NCI-H1694 (cell line): ENCODE measurements around the gene PRKAR1B.
A peak's percentile ranks its signal among the peaks of the same experiment; 100 is the strongest.

ENCODE experiments used
- DNase-seq: peaks from one replicate; lab custom pipeline; 2025; lab: John Stamatoyannopoulos, UW

Gene PRKAR1B

DNA sequence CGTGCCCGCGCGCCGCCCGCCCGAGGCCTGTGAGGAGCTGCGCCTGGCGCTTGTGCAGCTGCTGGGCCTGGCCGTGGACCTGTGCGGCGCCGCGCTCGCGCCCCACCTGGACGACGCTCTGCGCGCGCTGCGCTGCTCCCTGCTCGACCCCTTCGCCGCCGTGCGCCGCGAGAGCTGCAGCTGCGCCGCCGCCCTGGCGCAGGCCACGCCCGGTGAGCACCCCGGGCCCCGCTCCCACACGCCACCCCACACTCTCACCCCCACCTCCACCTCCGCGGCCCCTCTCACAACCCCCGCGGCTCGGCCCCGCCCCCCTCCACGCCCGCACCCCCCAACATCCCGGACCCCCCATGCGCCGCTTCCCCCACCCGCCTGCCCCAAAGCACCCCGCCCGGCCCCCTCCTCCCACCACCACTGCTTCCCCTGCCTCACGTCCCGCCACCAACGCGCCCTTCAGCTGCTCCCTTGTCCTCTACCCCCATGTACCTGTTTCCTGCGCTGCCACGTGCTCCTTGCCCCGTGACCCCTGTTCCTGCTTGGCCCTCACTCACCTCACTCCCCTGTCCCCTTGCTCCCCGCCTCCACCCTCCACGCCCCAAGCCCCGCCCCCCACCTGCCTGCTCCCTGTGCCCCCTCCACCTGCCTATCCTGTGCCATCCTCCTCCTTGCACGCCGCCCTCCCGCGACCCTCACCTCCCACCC is at the start of gene PRKAR1B:
Gene PRKAR1B, minus strand, starts transcription at position 178 of the 702 bp plus-strand sequence. CDS start 15,776 bp downstream, outside the sequence.
- DNase-seq, result no peak

DNA sequence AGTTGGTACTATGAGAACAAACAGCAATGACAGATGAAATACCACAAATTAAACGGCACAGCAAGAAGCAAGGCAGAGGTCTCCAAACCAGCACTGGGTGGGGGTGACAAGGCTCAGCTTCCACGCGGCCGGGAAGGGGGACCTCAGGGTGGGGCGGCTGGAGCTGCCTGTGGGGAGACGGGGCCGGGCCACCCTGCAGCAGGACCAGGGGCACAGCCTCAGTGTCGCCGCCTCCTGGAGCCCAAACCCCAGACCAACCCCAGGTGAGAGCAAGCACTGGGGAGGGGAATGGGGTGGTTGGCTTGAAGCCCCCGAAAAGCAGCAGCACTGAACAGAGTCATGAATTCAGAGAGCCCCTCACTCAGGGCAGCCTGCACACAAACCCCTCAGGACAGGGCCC is 49.3 kb upstream of the PRKAR1B start:
- no peak for DNase-seq

DNA sequence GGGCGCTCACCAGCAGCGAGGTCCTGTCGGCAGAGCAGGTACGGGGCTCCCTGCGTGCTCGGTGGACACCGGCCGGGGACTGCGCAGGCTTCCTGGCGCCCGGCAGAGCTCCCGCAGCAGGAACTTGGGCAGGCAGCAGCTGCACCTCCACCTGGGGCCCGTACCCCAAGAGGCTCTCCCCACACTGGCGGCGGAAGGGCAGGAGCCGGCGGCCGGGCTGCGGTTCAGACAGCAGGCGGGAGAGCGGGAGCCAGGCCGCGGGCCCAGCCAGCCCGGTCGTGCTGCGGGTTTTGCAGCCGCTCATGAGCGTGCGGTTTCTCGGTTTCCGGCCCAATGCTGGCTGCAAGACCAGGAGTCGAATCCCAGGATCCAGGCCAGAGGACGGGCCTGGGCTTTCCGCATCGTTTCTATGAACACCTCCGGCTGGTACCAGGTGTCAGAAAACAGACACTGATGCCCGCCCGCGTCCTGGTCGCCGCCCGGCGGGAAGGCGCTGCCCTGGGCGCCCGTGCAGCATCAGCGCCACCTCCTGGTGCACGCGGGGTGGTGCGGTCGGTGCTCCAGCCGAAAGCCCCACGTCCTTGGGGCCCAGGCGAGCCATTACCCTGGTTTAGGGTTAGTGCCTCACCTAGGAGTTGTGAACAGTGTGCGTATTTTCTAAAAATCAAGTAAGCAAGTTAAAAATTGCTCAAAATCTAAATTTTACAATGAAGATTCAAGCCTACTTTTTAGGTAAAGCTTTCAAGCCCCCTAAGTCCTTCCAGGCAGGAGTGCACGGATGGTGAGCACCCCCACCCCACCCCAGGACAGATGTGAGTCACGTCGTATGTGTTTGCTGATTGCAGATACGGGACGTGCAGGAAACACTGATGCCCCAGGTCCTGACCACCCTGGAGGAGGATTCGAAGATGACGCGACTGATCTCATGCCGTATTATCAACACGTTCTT is 47.4 kb upstream of the PRKAR1B start:
- DNase-seq, result peak; percentile 18

DNA sequence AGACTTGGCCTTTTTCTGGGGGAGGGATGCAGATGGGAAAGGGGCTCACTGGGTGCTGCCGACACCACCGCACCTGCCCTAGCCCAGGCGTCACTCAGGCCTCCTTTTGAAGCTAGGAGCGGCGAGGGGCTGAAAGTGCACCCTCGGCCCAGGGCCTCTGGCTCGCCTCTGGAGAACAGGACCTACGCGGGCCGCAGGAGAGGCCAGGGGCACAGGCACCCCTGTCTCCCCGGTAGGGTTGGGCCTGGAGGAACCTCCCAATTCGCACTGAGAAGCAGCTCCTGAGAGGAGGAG is 46.5 kb upstream of the PRKAR1B start:
- DNase-seq, result no peak

DNA sequence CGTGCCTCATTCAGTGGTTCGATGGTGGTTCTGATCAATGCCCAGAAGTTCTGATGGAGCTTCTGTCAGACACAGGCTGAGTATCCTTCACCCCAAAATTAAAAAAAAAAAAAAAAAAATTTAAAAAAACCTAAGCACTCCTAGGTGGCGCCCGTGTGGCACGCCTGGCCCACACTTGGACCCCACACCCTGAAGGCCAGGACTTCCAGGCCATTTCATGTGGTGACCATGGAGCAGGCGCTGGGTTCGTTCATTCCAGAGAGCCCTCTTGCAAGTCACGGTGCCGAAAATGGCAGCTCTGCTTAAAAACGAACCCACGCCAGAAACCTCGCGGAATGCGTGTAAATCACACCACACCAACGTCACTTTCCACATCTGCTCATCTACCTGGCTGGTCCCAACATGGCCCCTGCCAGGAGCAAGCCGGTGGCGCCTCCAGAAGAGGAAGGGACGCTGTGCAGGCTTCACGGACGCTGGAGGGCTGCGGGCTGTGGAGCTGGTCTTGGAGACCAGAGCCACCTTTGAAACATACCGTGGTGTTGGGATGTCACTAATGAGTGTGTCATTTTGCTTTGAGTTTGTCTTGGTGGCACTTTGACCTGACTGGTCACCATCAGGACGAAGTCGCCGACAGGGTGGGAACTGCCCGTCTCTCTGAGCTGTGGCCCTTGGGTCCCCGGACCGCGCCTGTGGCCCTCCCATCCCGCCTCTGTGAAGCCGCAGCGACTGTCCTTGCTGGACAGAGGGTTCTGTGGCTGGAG is 46.0 kb upstream of the PRKAR1B start:
- no peak for DNase-seq

DNA sequence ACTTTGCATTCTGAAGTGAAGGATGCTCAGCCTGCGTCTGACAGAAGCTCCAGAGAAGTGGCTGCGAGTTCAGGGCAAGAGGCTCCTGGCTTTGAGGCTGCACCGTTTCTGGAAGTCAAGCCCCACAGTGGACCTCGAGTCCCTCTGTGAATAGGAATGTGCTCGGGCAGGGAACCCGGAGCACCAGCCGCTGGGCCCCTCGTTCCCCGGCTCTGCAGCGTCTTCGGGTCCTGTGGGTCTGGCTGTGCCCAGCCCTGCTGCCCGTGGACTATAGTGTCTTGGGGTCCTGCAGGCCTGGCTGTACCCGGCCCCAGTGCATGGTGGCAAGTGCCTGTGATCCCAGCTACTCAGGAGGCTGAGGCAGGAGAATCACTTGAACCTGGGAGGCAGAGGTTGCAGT is 45.3 kb upstream of the PRKAR1B start:
- DNase-seq, result no peak

DNA sequence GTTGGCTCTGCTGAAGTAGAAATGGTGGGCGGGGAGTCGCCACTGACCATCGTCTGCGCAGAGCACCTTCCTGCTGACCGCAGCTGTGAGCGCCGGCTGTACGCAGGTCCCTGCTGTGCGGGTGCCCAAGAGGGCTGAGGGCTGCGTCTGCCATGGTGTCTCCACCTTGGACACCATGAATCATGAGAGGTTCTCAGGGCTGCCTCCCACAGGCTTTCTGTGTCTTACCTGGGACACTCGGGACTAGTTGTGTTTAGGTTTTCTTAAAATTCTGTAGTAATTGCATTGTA is 44.9 kb upstream of the PRKAR1B start:
- DNase-seq, result no peak

DNA sequence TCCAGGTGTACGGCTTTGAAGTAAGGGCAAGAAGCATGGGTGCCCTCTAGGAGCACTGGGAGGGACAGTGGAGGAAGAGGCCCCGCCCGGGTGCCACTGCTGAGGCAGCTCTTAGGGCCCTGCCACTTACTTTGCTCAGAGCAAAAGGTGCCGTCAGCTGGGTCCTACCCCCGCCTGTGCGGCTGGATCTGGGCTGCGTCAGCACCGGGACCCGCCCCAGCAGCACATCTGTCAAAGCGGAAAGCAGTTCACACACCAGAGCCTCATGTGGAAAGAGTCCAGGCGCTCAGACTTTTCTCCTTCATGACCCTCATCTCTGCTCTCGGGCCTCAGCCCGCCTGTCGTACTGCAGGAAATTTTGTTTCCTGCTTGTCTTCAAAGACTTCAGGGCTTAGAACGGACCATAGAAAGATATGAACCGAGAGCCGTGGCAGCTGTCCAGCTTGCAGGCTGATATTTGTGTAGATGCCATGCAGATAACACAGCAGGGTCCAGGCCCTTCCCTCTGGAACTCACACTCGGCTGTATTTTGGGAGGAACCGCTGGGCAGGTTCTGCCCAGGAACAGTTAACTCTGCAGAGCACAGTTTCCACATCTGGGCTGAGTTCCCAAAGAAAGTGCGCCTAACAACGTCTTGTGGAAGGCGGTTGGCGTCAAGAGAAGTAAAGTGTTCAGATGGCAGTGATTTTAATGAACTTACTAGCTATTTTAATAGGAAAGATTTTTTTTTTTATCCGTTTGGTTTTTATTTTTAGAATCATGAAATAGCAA is 44.3 kb upstream of the PRKAR1B start:
- DNase-seq, result no peak

DNA sequence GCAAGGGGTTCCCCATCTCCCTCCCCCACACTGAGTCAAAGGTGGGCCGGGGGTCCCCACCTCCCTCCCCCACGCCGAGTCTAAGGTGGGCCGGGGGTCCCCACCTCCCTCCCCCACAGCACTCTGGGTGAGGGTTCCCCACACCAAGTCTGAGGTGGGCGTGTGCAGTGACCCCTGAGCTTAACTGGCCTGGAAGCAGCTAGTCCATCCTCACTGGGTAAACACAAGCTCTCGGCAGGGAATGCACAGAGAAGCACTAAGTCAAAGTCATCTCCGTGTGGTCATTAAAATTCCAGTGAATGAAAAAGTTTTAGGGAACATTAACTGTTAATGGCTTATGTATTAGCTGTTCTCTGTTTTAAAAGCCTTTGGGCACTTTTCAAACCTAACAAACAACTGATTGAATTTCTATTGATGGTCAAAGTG is 43.7 kb upstream of the PRKAR1B start:
- no peak for DNase-seq

DNA sequence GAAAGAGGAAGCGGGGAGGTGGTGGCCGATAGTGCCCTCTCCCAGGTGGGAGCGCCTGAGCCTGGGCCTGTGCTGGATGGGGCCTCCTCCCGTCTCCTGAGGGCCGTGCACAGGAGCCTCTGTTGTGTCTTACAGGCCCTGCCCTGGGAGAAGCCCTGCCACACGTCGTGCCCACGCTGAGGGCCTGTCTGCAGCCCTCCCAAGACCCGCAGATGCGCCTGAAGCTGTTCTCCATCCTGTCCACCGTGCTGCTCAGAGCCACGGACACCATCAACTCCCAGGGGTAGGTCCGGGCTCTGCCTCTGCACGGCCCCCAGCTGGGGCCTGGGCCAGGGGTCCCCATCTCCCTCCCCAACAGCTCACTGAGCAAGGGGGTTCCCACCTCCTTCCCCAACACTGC is 43.3 kb upstream of the PRKAR1B start:
- DNase-seq, result no peak

DNA sequence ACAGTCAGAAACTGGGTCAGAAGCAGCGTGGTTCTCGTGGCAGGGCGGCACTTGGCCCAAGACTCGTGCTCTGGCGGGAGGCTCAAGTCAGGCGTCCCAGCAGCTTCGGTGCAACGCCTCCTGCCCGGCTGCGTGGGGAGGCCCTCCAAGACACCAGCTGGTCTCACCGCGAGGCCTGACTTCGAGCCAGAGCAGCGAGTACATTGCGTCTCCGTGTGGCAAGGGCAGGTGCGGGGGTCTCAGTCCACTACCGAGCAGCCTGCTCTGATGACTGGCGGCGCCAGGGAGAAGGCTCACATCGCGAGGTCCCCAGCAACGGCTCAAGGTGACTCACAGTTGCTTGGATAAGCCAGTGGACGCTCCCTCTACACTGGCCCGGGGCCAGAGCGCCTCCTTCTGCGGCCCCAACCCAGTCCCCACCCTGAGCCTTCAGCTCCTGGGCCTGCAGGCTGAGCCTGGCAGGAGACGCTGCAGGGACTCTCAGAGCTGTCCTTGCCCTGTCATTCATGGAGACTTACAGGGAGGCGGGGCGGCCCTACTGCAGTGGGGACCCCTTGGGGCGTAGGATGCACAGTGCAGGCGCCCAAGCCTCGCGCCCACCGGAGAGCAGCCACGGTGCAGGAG is 41.9 kb upstream of the PRKAR1B start:
- DNase-seq, result no peak

DNA sequence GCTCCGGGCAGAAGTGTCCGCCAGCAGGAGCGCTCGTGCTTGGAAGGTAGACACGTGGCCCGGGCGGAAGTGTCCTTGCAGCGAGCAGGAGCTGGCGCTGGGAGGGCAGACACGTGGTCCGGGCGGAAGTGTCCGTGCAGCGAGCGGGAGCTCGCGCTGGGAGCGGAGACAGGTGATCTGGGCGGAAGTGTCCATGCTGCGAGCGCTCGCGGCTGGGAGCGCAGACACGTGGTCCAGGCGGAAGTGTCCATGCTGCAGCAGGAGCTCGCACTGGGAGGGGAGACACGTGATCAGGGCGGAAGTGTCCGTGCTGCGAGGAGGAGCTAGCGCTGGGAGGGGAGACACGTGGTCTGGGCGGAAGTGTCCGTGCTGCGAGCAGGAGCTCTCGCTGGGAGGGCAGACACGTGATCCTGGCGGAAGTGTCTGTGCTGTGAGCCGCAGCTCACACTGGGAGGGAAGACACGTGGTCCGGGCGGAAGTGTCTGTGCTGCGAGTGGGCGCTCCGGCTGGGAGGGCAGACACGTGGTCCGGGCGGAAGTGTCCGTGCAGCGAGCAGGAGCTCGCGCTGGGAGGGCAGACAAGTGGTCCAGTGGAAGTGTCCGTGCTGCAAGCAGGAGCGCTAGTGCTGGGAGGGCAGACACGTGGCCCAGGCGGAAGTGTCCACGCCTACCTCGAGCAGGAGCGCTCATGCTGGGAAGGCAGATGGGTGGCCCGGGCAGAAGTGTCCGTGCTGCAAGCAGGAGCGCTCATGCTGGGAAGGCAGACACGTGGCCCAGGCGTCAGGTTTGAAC is 41.1 kb upstream of the PRKAR1B start:
- peak; percentile 98 for DNase-seq

DNA sequence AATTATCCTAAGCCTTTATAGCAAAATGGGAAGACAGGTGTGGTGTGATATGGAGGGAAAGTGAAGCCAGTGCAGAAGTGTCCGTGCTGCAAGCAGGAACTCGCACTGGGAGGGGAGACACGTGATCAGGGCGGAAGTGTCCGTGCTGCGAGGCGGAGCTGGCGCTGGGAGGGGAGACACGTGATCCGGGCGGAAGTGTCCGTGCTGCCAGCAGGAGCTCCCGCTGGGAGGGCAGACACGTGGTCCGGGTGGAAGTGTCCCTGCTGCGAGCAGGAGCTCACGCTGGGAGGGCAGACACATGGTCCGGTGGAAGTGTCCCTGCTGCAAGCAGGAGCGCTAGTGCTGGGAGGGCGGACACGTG is 40.5 kb upstream of the PRKAR1B start:
- peak; percentile 91 for DNase-seq

DNA sequence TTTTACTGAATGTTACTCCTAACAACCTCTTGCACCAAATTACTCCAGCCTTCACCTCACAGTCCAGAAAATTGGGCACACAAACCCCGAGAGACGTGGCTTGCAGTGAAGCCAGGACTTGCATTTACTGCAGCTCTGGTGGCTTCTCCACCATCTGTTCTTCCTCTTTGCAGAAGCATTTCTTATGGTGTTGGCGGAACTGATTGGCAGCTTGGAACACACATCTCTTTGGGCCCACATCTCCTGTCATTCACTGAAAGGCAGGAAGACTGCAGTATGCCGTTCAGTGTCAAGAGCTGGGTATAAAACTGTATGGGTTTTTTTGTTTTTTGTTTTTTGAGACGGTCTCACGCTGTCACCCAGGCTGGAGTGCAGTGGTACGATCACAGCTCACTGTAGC is 38.3 kb upstream of the PRKAR1B start:
- DNase-seq, result no peak

DNA sequence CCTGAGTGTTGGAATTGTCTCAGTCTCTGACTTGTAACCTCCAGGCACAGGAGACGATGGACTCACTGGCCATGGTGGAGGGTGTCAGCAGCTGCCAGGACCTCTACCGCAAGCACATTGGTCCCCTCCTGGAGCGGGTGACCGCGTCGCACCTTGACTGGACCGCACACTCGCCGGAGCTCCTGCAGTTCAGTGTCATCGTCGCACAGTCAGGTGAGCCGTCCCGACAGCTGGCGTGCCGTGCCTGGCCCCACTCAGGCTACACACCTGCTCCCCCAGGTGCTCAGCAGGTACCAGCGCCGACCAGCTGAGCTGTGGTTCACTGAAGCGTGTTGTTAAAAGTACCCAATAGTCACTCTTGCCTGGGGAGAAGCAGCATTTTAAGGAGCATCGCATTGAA is 36.7 kb upstream of the PRKAR1B start:
- DNase-seq, result no peak

DNA sequence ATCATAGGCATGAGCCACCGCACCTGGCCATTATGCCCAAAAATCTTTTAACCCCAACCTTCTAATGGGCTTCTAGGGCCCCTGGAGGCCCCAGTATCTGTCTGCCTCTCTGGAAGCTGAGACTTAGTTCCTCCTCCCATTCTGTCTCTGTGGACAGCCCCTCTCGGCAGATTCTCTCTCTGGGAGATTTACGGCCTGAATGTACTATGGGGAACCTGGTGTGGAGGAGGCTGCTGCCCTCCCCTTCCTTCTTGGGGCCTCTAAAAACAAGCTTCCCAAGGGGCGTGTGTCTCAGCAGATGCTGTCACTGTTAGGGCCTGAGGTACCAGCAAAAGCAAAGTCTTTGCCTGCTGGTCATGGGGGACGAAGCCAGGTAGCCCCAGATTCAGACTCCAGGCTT is 35.8 kb upstream of the PRKAR1B start:
- DNase-seq, result no peak

DNA sequence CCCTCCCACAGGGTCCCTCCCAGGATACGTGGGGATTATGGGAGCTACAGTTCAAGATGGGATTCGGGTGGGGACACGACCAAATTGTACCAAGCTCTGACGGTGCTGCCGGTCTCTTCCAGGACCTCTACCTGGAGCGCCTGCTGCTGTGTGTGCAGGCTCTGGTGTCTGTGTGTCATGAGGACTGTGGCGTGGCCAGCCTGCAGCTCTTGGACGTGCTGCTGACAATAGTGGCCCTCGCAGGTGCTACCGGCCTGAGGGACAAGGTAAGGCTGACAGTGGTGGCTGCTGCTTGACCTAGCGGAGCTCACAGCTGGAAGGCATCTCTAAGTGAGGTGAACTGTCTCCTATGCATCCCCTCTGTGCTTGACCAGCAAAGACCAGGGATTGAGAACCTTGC is 34.5 kb upstream of the PRKAR1B start:
- DNase-seq, result no peak

DNA sequence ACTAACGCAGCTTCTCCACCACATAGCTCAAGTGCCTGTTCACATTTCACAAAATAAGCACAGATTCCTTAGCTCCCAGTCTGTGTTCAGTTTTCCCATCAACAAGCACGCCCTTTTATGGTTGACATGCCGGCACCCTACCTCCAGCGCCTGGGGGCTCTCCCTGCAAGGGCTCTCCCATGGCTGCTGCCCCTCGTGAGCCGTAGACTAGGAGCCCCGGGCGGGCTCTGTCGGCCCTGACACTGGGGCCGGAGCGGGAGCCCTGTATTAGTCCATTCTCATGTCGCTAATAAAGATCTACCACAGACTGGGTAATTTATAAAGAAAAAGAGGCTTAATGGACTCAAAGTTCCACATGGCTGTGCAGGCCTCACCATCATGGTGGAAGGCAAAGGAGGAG is 34.0 kb upstream of the PRKAR1B start:
- no peak for DNase-seq

DNA sequence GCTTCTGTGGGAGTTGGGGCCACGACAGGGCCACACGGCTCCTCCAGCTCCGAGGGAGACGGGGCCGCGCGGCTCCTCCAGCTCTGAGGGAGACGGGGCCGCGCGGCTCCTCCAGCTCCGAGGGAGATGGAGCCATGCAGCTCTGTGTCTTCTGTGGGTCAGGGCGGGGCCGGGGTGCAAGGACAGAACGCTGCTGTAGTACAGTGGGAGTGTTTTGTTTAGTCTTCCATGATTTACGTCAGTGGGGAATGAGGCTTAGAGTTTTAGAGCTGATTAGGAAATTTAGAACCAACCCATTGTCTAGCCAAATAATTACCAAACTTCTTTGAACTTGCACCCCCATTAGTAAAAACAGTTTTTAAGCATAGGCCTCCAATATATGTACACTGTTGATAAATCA is 32.9 kb upstream of the PRKAR1B start:
- DNase-seq, result no peak

DNA sequence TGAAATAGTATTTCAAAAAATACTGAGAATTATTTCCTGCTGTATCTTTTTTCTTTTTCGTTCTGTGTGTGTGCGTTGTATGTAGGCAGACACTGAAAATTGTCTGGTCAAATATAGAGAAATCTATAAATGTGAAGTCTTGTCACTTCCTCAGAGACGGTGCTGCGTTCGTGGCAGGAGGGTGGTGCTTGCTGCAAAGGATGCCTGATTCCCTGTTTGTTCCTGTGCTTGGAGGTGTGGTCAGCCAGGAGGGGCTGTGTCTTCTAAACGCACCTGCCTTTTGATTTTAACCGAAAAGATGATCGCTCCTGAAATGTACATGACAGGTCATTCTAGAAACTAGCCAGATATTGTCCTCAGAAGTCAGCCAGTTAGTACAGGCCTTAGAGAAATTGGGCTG is 32.5 kb upstream of the PRKAR1B start:
- DNase-seq, result no peak

DNA sequence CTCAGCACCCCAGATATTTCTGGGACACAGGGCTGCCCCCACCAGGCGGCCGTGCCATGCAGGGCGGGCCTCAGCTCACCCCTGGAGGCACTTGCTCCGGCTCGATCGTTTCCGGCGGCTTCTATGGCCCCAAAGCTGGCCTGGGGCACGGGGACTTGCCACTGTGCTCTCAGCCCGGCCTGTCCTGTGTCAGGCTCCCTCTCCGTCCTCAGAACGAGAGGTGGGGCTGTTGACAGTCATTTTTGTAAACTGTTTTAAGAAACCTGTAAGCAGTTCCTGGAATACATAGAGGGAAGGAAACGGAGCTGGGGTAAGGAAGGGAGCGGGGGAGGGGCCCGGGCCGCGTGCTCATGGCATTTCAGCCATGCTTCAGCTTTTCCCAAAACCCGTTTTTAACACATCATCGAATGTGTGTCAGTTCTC is 30.7 kb upstream of the PRKAR1B start:
- no peak for DNase-seq
